ENCODE data around the gene ABL1. TPM values are rescaled to one million over a fixed set of nuclear protein-coding genes. Genes with fewer than 3 reads are reported as not detected.
"Not testable (repeated sequence)": the region's sequence is repeated elsewhere in the genome, so short reads cannot be mapped to it uniquely, and the experiment has no call there.

ABL1 gene
- polyA plus RNA-seq, 3 donors: 4.5 to 14.5 (median 8.0) TPM

GRCh38 chr9:130846487-130847305, 11.6 kb downstream of the ABL1 start:
- H3K36me3 Mint-ChIP-seq: no peaks in the 10 kb centered on the region
- intact Hi-C loops (cut with micrococcal nuclease): no loop called here
- peaks cover 35% of the 10 kb centered on the region for H4K20me1 ChIP-seq (ENCODE audit: insufficient read depth, low read length)
- no peaks in the 10 kb centered on the region for H3K9me3 ChIP-seq (replicated peaks in 1 of 2; ENCODE audit: control insufficient read depth in 1 of 2, insufficient read depth in 1 of 2, low read length in 2 of 2)
- H3K4me1 ChIP-seq (ENCODE audit: control insufficient read depth in 1 of 2, insufficient read depth in 2 of 2, low read length in 2 of 2): peaks cover 0 to 4% of the 10 kb centered on the region in 2 donors
- H3K27me3 Mint-ChIP-seq (ENCODE audit: low read depth in 3 of 3): peaks cover 0 to 1% (median 1%) of the 10 kb centered on the region in 3 donors
- H3K9me3 Mint-ChIP-seq: peaks cover 0 to 3% (median 0%) of the 10 kb centered on the region in 7 donors
- H3K36me3 ChIP-seq (replicated peaks in 1 of 2; ENCODE audit: control insufficient read depth in 1 of 2, insufficient read depth in 2 of 2, low read length in 2 of 2): no peaks in the 10 kb centered on the region
- no peaks in the 10 kb centered on the region for H3K27me3 ChIP-seq (ENCODE audit: control insufficient read depth in 2 of 2, insufficient read depth in 2 of 2, low read length in 2 of 2)
- WGBS (ENCODE audit: insufficient coverage): 98% methylated on average over 4 of the region's 12 CpGs
- TF ChIP-seq CTCF (IDR thresholded peaks at IDR 0.05): no peak
- H2AFZ ChIP-seq (ENCODE audit: insufficient read depth, low read depth, low read length, poor library complexity, severe bottlenecking): no peak overlapping the region
- no peak overlapping the region for H3K27ac Mint-ChIP-seq
- no peak for DNase-seq
- peak overlapping the region in 1 of 2 donors; percentile 31 for H3K4me3 Mint-ChIP-seq
- peaks cover 77% of the 10 kb centered on the region for H3K79me2 ChIP-seq (ENCODE audit: insufficient read depth, low read length)
- H3K4me2 ChIP-seq (replicated peaks; ENCODE audit: extremely low read depth, low read length, poor library complexity, severe bottlenecking): no peak overlapping the region
- no peak overlapping the region for H3K9ac ChIP-seq (ENCODE audit: insufficient read depth, low read length, poor library complexity, severe bottlenecking)
- peaks cover 26% of the 10 kb centered on the region for H3K4me1 Mint-ChIP-seq
- H3K4me3 ChIP-seq (replicated peaks in 1 of 3; ENCODE audit: low read depth in 2 of 3, low read length in 3 of 3): no peak overlapping the region
- H3K27ac ChIP-seq (ENCODE audit: low read depth in 1 of 2, low read length in 2 of 2): no peak overlapping the region

- H3K27ac ChIP-seq (ENCODE audit: low read depth in 1 of 2, low read length in 2 of 2): peak overlapping the region in 1 of 2 donors; percentile 13
- intact Hi-C loops (cut with micrococcal nuclease): no loop called here
- Mint-ChIP-seq H3K27ac (peak overlapping the region in 1 of 7 donors; percentile 6), H3K4me3 (no peak overlapping the region), H3K4me1 (peaks cover 20% of the 10 kb centered on the region), H3K27me3 (ENCODE audit: low read depth in 3 of 3) (peaks cover 0 to 1% (median 1%) of the 10 kb centered on the region in 3 donors), H3K9me3 (peaks cover 0 to 3% (median 0%) of the 10 kb centered on the region in 7 donors), H3K36me3 (no peaks in the 10 kb centered on the region)
- no peaks in the 10 kb centered on the region for H3K9me3 ChIP-seq (replicated peaks in 1 of 2; ENCODE audit: control insufficient read depth in 1 of 2, insufficient read depth in 1 of 2, low read length in 2 of 2)
- H3K4me2 ChIP-seq (replicated peaks; ENCODE audit: extremely low read depth, low read length, poor library complexity, severe bottlenecking): no peak overlapping the region
- WGBS (ENCODE audit: insufficient coverage): 46% methylated on average over 6 of the region's 13 CpGs
- no peaks in the 10 kb centered on the region for H3K36me3 ChIP-seq (replicated peaks in 1 of 2; ENCODE audit: control insufficient read depth in 1 of 2, insufficient read depth in 2 of 2, low read length in 2 of 2)
- H3K27me3 ChIP-seq (ENCODE audit: control insufficient read depth in 2 of 2, insufficient read depth in 2 of 2, low read length in 2 of 2): no peaks in the 10 kb centered on the region
- no peak overlapping the region for H3K4me3 ChIP-seq (replicated peaks in 1 of 3; ENCODE audit: low read depth in 2 of 3, low read length in 3 of 3)
- peaks cover 29% of the 10 kb centered on the region for H4K20me1 ChIP-seq (ENCODE audit: insufficient read depth, low read length)
- peaks cover 73% of the 10 kb centered on the region for H3K79me2 ChIP-seq (ENCODE audit: insufficient read depth, low read length)
- no peak for TF ChIP-seq CTCF (IDR thresholded peaks at IDR 0.05)
- no peak overlapping the region for H2AFZ ChIP-seq (ENCODE audit: insufficient read depth, low read depth, low read length, poor library complexity, severe bottlenecking)
- no peak for DNase-seq
- H3K9ac ChIP-seq (ENCODE audit: insufficient read depth, low read length, poor library complexity, severe bottlenecking): peak overlapping the region; percentile 9
- H3K4me1 ChIP-seq (ENCODE audit: control insufficient read depth in 1 of 2, insufficient read depth in 2 of 2, low read length in 2 of 2): peaks cover 0 to 4% of the 10 kb centered on the region in 2 donors
Measured at GRCh38 chr9:130847306-130848217, 12.5 kb downstream of the ABL1 start.

- H3K4me3 ChIP-seq (replicated peaks in 1 of 3; ENCODE audit: low read depth in 2 of 3, low read length in 3 of 3); H3K4me2 ChIP-seq (replicated peaks; ENCODE audit: extremely low read depth, low read length, poor library complexity, severe bottlenecking); H3K9me3 ChIP-seq (replicated peaks in 1 of 2; ENCODE audit: control insufficient read depth in 1 of 2, insufficient read depth in 1 of 2, low read length in 2 of 2); H3K27ac Mint-ChIP-seq; H3K4me3 Mint-ChIP-seq; H3K36me3 ChIP-seq (replicated peaks in 1 of 2; ENCODE audit: control insufficient read depth in 1 of 2, insufficient read depth in 2 of 2, low read length in 2 of 2); DNase-seq; H3K27me3 Mint-ChIP-seq (ENCODE audit: low read depth in 3 of 3); H3K9me3 Mint-ChIP-seq; intact Hi-C loops (cut with micrococcal nuclease); H3K4me1 ChIP-seq (ENCODE audit: control insufficient read depth in 1 of 2, insufficient read depth in 2 of 2, low read length in 2 of 2); H2AFZ ChIP-seq (ENCODE audit: insufficient read depth, low read depth, low read length, poor library complexity, severe bottlenecking); H3K36me3 Mint-ChIP-seq; H3K27ac ChIP-seq (ENCODE audit: low read depth in 1 of 2, low read length in 2 of 2); H3K27me3 ChIP-seq (ENCODE audit: control insufficient read depth in 2 of 2, insufficient read depth in 2 of 2, low read length in 2 of 2); H3K9ac ChIP-seq (ENCODE audit: insufficient read depth, low read length, poor library complexity, severe bottlenecking): not testable (repeated sequence)
- no CpG with 5 or more reads among the region's 8 CpGs for WGBS (ENCODE audit: insufficient coverage)
- H4K20me1 ChIP-seq (ENCODE audit: insufficient read depth, low read length): peaks cover 19% of the 10 kb centered on the region
- peaks cover 16% of the 10 kb centered on the region for H3K4me1 Mint-ChIP-seq
- H3K79me2 ChIP-seq (ENCODE audit: insufficient read depth, low read length): peaks cover 63% of the 10 kb centered on the region
Measured at GRCh38 chr9:130848514-130848913, 13.5 kb downstream of the ABL1 start.
